RPMI7951 (cell line): ENCODE results near the gene COL6A2. TPM values are rescaled to one million over a fixed set of nuclear protein-coding genes. Genes with fewer than 3 reads are reported as not detected.
"Not testable (repeated sequence)": the region's sequence is repeated elsewhere in the genome, so short reads cannot be mapped to it uniquely, and the experiment has no call there.

Source experiments
- DNase-seq: peaks from one replicate; pipeline ENCODE4 v3.0.0-alpha.2; 2012; ENCODE audit warnings: low read depth
- total RNA-seq: library from RNA; depleted of rRNA; stranded (reverse); fragments of >200 nt; shearing (Covaris generic); gene quantifications from 2 replicates; pipeline ENCODE4 v1.2.3, GENCODE V29; 2014; rRNA removed

Gene COL6A2
- total RNA-seq, 1 experiment from 2014 or later: 680 TPM

DNA sequence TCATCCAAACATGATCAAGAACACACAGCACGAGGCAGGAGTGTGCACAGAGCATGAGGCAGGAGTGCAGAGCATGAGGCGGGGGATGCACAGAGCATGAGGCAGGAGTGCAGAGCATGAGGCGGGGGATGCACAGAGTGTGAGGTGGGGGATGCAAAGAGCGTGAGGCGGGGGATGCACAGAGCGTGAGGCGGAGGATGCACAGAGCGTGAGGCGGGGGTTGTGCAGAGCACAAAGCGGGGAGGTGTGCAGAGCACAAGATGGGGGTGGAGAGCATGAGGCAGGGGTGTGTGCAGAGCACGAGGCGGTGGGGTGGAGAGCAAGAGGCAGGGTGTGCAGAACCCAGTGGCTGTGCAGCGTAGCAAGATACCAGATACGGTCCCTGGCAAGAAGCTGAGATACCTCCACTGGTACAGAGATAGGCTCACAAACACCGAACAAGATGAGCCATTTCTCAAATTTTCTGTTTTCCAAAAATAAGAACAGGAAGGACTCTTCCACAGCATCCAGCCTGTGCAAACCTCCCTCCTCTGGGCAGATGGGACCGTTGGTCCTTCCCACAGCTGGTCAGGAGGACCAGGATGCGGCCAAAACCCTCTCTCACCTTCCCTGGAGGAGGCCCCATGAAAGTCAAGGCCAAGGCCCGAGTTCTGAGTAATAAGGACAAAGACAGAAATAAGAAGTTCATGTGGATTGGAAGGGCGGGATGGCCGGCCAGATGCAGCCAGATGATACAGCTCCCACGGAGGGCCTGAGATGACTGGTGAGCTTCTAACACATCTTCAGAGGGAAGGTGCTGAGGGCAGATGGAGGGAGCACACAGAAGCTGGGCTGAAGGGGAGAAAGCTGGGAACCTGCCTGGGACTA is 74.3 kb downstream of the COL6A2 start:
- DNase-seq: no peak

DNA sequence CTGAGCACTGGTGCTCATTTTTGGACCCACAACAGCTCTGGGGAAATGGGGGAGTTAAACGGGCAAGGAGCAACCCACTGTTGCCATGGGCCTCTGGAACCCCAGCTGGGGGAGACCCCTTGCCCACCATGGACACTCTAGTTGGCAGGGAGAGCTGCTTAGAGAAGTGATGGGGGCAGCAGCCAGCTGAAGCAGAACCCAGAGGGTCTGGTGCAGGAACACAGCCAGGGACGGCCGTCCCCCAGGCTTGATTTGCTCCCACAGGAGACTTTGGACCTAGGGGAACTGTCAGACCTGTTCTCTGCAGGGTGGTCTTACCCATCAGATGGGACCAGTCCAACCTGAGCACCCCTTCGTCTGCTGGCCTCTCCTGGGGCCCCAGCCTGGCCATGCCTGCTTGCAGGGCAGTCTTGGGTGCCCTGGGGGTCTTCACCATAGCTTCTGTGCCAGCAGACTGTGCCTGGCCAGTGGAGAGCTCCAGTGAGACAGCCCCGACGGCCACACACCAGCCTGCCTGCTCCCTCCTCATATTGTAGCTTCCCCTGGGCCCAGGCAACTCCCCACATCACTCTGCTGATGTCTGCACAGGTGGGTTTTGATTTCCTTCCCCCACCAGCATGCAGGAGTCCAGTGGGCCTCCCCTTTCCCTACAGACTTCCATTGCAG is 75.1 kb downstream of the COL6A2 start:
- no peak for DNase-seq

DNA sequence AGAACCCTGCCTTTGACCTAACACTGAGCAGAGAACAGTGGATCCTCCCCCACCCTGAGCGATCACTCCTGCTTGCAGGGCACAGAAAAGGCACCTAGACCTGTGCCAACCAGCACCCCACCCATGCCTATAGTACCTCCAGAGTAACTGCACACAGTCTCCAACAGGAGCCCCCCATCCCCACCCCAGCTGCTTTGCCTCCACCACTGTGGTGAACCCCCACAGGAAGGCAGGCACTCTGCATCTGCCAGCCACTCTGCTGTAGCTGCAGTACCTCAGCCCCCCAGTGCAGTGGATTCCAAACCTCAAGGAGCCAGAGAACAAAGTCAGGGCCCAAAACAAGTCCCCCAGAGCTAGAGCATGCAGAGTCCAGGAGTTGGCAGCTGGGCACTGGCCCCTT is 75.7 kb downstream of the COL6A2 start:
- no peak for DNase-seq

DNA sequence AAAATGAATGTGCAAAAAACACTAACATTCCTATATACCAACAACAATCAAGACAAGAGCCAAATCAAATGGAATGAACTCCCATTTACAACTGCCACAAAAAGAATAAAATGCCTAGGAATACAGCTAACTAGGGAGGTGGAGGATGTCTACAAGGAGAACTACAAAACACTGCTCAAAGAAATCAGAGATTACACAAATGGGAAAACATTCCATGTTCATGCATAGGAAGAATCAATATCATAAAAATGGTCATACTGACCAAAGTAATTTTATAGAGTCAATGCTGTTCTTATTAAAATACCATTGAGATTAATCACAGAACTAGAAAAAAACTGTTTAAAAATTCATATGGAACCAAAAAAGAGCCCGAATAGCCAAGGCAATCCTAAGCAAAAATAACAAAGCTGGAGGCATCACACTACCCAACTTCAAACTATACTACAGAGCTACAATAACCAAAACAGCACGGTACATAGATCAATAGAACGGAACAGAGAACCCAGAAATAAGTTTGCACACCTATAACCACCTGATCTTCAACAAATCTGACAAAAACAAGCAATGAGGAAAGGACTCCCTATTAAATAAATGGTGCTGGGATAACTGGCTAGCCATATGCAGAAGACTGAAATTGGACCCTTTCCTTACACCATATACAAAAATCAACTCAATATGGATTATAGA is 78.7 kb downstream of the COL6A2 start:
- DNase-seq: not testable (repeated sequence)

DNA sequence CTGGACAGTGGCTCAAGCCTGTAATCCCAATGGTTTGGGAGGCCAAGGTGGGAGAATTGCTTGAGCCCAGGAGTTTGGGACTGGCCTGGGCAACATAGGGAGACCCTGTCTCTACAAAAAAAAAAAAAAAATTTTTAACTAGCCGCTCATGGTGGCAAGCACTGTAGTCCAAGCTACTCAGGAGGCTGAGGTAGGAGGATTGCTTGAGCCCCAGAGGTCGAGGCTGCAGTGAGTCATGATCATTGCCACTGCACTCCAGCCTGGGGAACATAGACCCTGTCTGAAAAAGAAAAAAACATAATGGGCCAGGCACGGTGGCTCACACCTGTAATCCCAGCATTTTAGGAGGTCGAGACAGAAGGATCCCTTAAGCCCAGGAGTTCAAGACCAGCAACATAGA is 81.0 kb downstream of the COL6A2 start:
- DNase-seq: no peak

Other genes with a start within 250 kb of the COL6A2 start
- gene COL6A1, start 116.3 kb upstream of the COL6A2 start, total RNA-seq: 760 and 970 TPM in 2 replicates
- 0.20 and 0.36 TPM in 2 replicates for gene FTCD, start 57.5 kb downstream of the COL6A2 start, total RNA-seq
- gene SPATC1L, start 86.3 kb downstream of the COL6A2 start, total RNA-seq: 17.2 and 18.6 TPM in 2 replicates
- gene LSS, start 130.7 kb downstream of the COL6A2 start, total RNA-seq: 26.7 and 32.9 TPM in 2 replicates
- gene MCM3AP, start 187.5 kb downstream of the COL6A2 start, total RNA-seq: 27.5 and 37.5 TPM in 2 replicates
- 9.9 and 18.5 TPM in 2 replicates for gene YBEY, start 188.2 kb downstream of the COL6A2 start, total RNA-seq
- gene C21orf58, start 225.8 kb downstream of the COL6A2 start, total RNA-seq: 8.9 TPM in 2 replicates
- gene PCNT, start 226.0 kb downstream of the COL6A2 start, total RNA-seq: 11.7 and 13.6 TPM in 2 replicates